Measurements from ENCODE around the gene FGG. TPM values are rescaled to one million over a fixed set of nuclear protein-coding genes. Genes with fewer than 3 reads are reported as not detected.

FGG gene
- total RNA-seq, 2 experiments from 2014 or later = not detected

DNA sequence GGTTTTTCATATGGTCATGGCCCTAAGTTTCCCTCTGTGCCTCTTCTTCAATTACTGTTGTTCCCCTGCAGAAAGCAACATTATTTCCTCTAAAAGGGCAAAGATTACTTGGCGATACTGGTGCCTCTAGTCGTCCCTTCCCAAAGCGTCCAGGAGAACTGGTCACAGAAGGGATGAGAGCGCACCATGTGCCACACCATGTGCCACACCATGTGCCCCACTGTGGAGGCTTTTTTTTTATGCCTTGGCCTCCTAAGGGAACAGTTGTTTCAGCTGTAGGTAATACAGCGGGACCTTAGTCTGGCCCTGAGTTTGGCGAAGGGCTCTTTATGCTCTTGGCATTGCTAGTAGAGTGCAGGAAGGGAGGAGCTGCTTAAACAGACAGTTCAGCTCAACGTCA, 11.5 kb upstream of the FGG start:
- Mint-ChIP-seq H3K27me3 (ENCODE audit: low read depth) (peaks cover 11% of the 10 kb centered on the region), H3K4me3 (no peak overlapping the region), H3K9me3 (ENCODE audit: insufficient read depth) (no peaks in the 10 kb centered on the region), H3K36me3 (ENCODE audit: low read depth) (no peaks in the 10 kb centered on the region), H3K4me1 (ENCODE audit: low read depth) (no peaks in the 10 kb centered on the region), H3K27ac (no peak overlapping the region)
- DNase-seq = no peak
- ChIA-PET CTCF (interaction anchor here (0.7 to 15.3 kb wide), 8 partner anchors 9 to 838 kb away, joined by 3 to 206 read pairs (median 4); partner anchors contain the start of genes FGB and PLRG1), POLR2A (no interaction called here)
- ATAC-seq = no peak

DNA sequence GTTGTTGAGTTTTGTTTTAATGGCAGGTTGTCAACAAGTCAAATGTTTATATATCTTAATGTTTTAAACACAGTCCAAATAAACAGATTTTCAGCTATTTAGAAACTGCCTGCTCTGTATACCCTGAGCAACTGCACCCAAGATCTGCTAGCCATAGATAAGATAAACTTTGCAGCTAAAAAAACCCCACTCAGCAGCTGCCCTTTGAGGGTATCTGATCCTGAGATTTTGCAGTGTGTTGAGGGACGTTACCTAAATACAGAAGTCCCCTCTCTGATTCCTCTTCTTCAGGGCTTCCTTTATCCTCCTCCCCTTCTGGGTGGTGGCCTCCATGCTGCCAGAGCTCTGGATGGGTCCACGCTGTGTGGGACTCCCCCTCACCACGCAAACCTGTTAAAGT, 11.0 kb upstream of the FGG start:
- DNase-seq = no peak
- Mint-ChIP-seq H3K27me3 (ENCODE audit: low read depth) (peaks cover 11% of the 10 kb centered on the region), H3K4me1 (ENCODE audit: low read depth) (no peaks in the 10 kb centered on the region), H3K27ac (no peak overlapping the region), H3K4me3 (no peak overlapping the region), H3K9me3 (ENCODE audit: insufficient read depth) (no peaks in the 10 kb centered on the region), H3K36me3 (ENCODE audit: low read depth) (no peaks in the 10 kb centered on the region)
- ChIA-PET CTCF (interaction anchor here (0.7 to 15.3 kb wide), 8 partner anchors 9 to 838 kb away, joined by 3 to 206 read pairs (median 4); partner anchors contain the start of genes FGB and PLRG1), POLR2A (no interaction called here)
- ATAC-seq = no peak

GRCh38 chr4:154622598-154622997, 10.1 kb upstream of the FGG start:
- peak; percentile 43 for DNase-seq
- no peaks in the 10 kb centered on the region for H3K36me3 Mint-ChIP-seq (ENCODE audit: low read depth)
- no peak overlapping the region for H3K4me3 Mint-ChIP-seq
- no peak overlapping the region for H3K27ac Mint-ChIP-seq
- CTCF ChIA-PET = interaction anchor here (0.7 to 15.3 kb wide), 7 partner anchors 9 to 72 kb away, joined by 3 to 206 read pairs (median 4); partner anchors contain the start of genes FGB and PLRG1
- POLR2A ChIA-PET = no interaction called here
- no peaks in the 10 kb centered on the region for H3K4me1 Mint-ChIP-seq (ENCODE audit: low read depth)
- H3K27me3 Mint-ChIP-seq (ENCODE audit: low read depth) = peaks cover 11% of the 10 kb centered on the region
- ATAC-seq = peak; percentile 54
- H3K9me3 Mint-ChIP-seq (ENCODE audit: insufficient read depth) = no peaks in the 10 kb centered on the region

- peaks cover 6% of the 10 kb centered on the region for H3K27me3 Mint-ChIP-seq (ENCODE audit: low read depth)
- H3K27ac Mint-ChIP-seq = no peak overlapping the region
- ChIA-PET CTCF (interaction anchor here (1.8 to 15.3 kb wide), 3 partner anchors 54 to 69 kb away, joined by 8 to 206 read pairs (median 160); partner anchors contain the start of genes FGB and PLRG1), POLR2A (no interaction called here)
- no peaks in the 10 kb centered on the region for H3K9me3 Mint-ChIP-seq (ENCODE audit: insufficient read depth)
- ATAC-seq (no peak), DNase-seq (no peak)
- no peak overlapping the region for H3K4me3 Mint-ChIP-seq
- H3K36me3 Mint-ChIP-seq (ENCODE audit: low read depth) = peaks cover 5% of the 10 kb centered on the region
- peaks cover 11% of the 10 kb centered on the region for H3K4me1 Mint-ChIP-seq (ENCODE audit: low read depth)
Measured at GRCh38 chr4:154620111-154620510, 7.7 kb upstream of the FGG start.

- H3K27me3 Mint-ChIP-seq (ENCODE audit: low read depth) = peaks cover 8% of the 10 kb centered on the region
- H3K4me3 Mint-ChIP-seq = no peak overlapping the region
- ChIA-PET CTCF (interaction anchor here (0.6 to 15.3 kb wide), 15 partner anchors 11 to 833 kb away, joined by 3 to 206 read pairs (median 3); partner anchors contain the start of genes FGB and PLRG1), POLR2A (interaction anchor here (0.6 to 1.8 kb wide), 2 partner anchors 60 to 69 kb away, joined by 3 to 8 read pairs; partner anchors contain the start of gene PLRG1)
- ATAC-seq (peak; percentile 78), DNase-seq (peak; percentile 77)
- H3K36me3 Mint-ChIP-seq (ENCODE audit: low read depth) = peaks cover 5% of the 10 kb centered on the region
- no peak overlapping the region for H3K27ac Mint-ChIP-seq
- no peaks in the 10 kb centered on the region for H3K9me3 Mint-ChIP-seq (ENCODE audit: insufficient read depth)
- H3K4me1 Mint-ChIP-seq (ENCODE audit: low read depth) = peaks cover 11% of the 10 kb centered on the region
Measured at GRCh38 chr4:154618708-154619315, 6.4 kb upstream of the FGG start.

GRCh38 chr4:154617820-154618317, 5.4 kb upstream of the FGG start:
- POLR2A ChIA-PET = interaction anchor here (1.8 kb wide), 1 partner anchor 68 kb away, joined by 8 read pairs; the partner anchor contains the start of gene PLRG1
- H3K27me3 Mint-ChIP-seq (ENCODE audit: low read depth) = peaks cover 12% of the 10 kb centered on the region
- H3K4me1 Mint-ChIP-seq (ENCODE audit: low read depth) = peaks cover 11% of the 10 kb centered on the region
- CTCF ChIA-PET = interaction anchor here (1.0 to 15.3 kb wide), 5 partner anchors 12 to 67 kb away, joined by 3 to 206 read pairs (median 19); partner anchors contain the start of genes FGB and PLRG1
- no peak for DNase-seq
- peaks cover 5% of the 10 kb centered on the region for H3K36me3 Mint-ChIP-seq (ENCODE audit: low read depth)
- H3K4me3 Mint-ChIP-seq = no peak overlapping the region
- H3K9me3 Mint-ChIP-seq (ENCODE audit: insufficient read depth) = no peaks in the 10 kb centered on the region
- H3K27ac Mint-ChIP-seq = no peak overlapping the region
- no peak for ATAC-seq

GRCh38 chr4:154616731-154617130, 4.3 kb upstream of the FGG start:
- peak; percentile 42 for ATAC-seq
- Mint-ChIP-seq H3K4me1 (ENCODE audit: low read depth) (peaks cover 11% of the 10 kb centered on the region), H3K9me3 (ENCODE audit: insufficient read depth) (no peaks in the 10 kb centered on the region), H3K4me3 (peak overlapping the region; percentile 10), H3K27ac (no peak overlapping the region), H3K27me3 (ENCODE audit: low read depth) (peaks cover 16% of the 10 kb centered on the region), H3K36me3 (ENCODE audit: low read depth) (peaks cover 5% of the 10 kb centered on the region)
- ChIA-PET CTCF (interaction anchor here (1.2 to 15.3 kb wide), 3 partner anchors 9 to 66 kb away, joined by 3 to 206 read pairs (median 160); partner anchors contain the start of genes FGB and PLRG1), POLR2A (no interaction called here)
- DNase-seq = peak; percentile 25

DNA sequence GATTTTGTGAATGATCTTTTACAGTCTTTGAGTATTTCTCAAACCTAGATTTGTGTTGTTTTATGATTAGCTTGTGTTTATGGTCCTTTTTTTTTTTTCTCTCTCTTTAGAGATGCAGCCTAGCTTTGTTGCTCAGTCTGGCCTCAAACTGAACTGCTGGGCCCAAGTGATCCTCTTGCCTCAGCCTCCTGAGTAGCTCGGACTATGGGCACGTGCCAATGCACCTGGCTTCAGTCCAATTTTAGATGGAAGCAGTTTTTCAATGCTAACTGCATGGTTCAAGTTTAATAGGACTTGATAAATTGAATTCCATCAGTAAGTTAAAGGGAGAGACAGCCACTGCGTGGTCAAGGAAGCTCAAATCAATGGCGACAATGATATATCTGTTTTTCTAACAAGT, 3.8 kb upstream of the FGG start:
- ChIA-PET CTCF (interaction anchor here (1.2 to 15.3 kb wide), 3 partner anchors 10 to 65 kb away, joined by 3 to 206 read pairs (median 160); partner anchors contain the start of genes FGB and PLRG1), POLR2A (no interaction called here)
- peaks cover 11% of the 10 kb centered on the region for H3K4me1 Mint-ChIP-seq (ENCODE audit: low read depth)
- peaks cover 5% of the 10 kb centered on the region for H3K36me3 Mint-ChIP-seq (ENCODE audit: low read depth)
- ATAC-seq (no peak), DNase-seq (no peak)
- H3K27ac Mint-ChIP-seq = peak overlapping the region; percentile 37
- H3K9me3 Mint-ChIP-seq (ENCODE audit: insufficient read depth) = no peaks in the 10 kb centered on the region
- peaks cover 14% of the 10 kb centered on the region for H3K27me3 Mint-ChIP-seq (ENCODE audit: low read depth)
- no peak overlapping the region for H3K4me3 Mint-ChIP-seq

GRCh38 chr4:154615211-154615610, 2.8 kb upstream of the FGG start:
- H3K4me3 Mint-ChIP-seq = no peak overlapping the region
- ATAC-seq (no peak), DNase-seq (no peak)
- H3K4me1 Mint-ChIP-seq (ENCODE audit: low read depth) = peaks cover 11% of the 10 kb centered on the region
- H3K27me3 Mint-ChIP-seq (ENCODE audit: low read depth) = peaks cover 17% of the 10 kb centered on the region
- no peak overlapping the region for H3K27ac Mint-ChIP-seq
- POLR2A ChIA-PET = no interaction called here
- H3K36me3 Mint-ChIP-seq (ENCODE audit: low read depth) = peaks cover 5% of the 10 kb centered on the region
- CTCF ChIA-PET = interaction anchor here (1.0 to 15.3 kb wide), 3 partner anchors 55 to 65 kb away, joined by 3 to 160 read pairs (median 5); partner anchors contain the start of genes FGB and PLRG1
- no peaks in the 10 kb centered on the region for H3K9me3 Mint-ChIP-seq (ENCODE audit: insufficient read depth)

DNA sequence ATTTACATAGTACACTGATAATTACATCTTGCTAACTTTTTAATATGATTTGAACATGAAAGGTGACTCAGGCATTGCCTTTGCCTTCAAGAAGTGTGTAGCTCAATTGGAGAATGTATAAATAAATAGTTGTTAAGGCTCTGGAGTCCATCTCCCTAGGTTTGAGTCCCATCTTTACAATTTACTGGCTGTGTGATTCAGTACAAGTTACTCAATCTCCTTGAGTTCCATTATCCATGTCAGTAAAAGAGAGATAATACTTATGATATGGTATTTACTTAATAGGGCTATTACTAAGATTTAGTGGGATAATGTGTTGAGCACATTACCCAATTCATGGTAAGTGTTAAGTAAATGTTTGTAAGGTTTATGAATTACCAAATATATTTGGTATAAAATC, 1.9 kb upstream of the FGG start:
- ChIA-PET POLR2A (no interaction called here), CTCF (interaction anchor here (1.0 to 15.3 kb wide), 4 partner anchors 9 to 64 kb away, joined by 3 to 160 read pairs (median 5); partner anchors contain the start of genes FGB and PLRG1)
- H3K4me3 Mint-ChIP-seq = no peak overlapping the region
- H3K9me3 Mint-ChIP-seq (ENCODE audit: insufficient read depth) = no peaks in the 10 kb centered on the region
- H3K4me1 Mint-ChIP-seq (ENCODE audit: low read depth) = peaks cover 11% of the 10 kb centered on the region
- H3K27ac Mint-ChIP-seq = no peak overlapping the region
- no peak for ATAC-seq
- DNase-seq = no peak
- H3K36me3 Mint-ChIP-seq (ENCODE audit: low read depth) = peaks cover 5% of the 10 kb centered on the region
- H3K27me3 Mint-ChIP-seq (ENCODE audit: low read depth) = peaks cover 17% of the 10 kb centered on the region

GRCh38 chr4:154611833-154612232, 623 bp downstream of the FGG start:
- POLR2A ChIA-PET = no interaction called here
- no peak overlapping the region for H3K4me3 Mint-ChIP-seq
- H3K36me3 Mint-ChIP-seq (ENCODE audit: low read depth) = peaks cover 3% of the 10 kb centered on the region
- CTCF ChIA-PET = interaction anchor here (15.3 kb wide), 1 partner anchor 51 kb away, joined by 160 read pairs; the partner anchor contains the start of gene FGB
- H3K27me3 Mint-ChIP-seq (ENCODE audit: low read depth) = peaks cover 25% of the 10 kb centered on the region
- ATAC-seq (no peak), DNase-seq (no peak)
- H3K9me3 Mint-ChIP-seq (ENCODE audit: insufficient read depth) = no peaks in the 10 kb centered on the region
- H3K27ac Mint-ChIP-seq = no peak overlapping the region
- H3K4me1 Mint-ChIP-seq (ENCODE audit: low read depth) = peaks cover 7% of the 10 kb centered on the region

- Mint-ChIP-seq H3K27me3 (ENCODE audit: low read depth) (peaks cover 32% of the 10 kb centered on the region), H3K4me1 (ENCODE audit: low read depth) (no peaks in the 10 kb centered on the region), H3K4me3 (no peak overlapping the region), H3K9me3 (ENCODE audit: insufficient read depth) (no peaks in the 10 kb centered on the region), H3K36me3 (ENCODE audit: low read depth) (no peaks in the 10 kb centered on the region), H3K27ac (no peak overlapping the region)
- no peak for ATAC-seq
- CTCF ChIA-PET = interaction anchor here (1.9 kb wide), 1 partner anchor 51 kb away, joined by 8 read pairs; no protein-coding TSS in a partner anchor
- DNase-seq = no peak
- POLR2A ChIA-PET = no interaction called here
Measured at GRCh38 chr4:154610582-154610981, 1.9 kb downstream of the FGG start.

Measured in activated CD8-positive, alpha-beta T cell treated with anti-CD3 and anti-CD28 coated beads, Interleukin-2, amount 10 ng/mL, durations not matched to agents 7 days and 5 days (primary cell).